AG09319 (cell line): Measurements from ENCODE around the gene GADD45GIP1.
"Not testable (repeated sequence)": the region's sequence is repeated elsewhere in the genome, so short reads cannot be mapped to it uniquely, and the experiment has no call there.

Source experiments
- DNase-seq: peaks from one replicate; pipeline ENCODE4 v3.0.0-alpha.2; 2010; ENCODE audit warnings: low read depth; ENCODE audit errors: extremely low read depth
- CTCF ChIP-seq: IDR thresholded peaks from 2 replicates; pipeline ENCODE4 v1.5.1; 2011; ENCODE audit warnings: low read depth, mild to moderate bottlenecking, inconsistent platforms, low read length, moderate library complexity

GADD45GIP1 gene

GRCh38 chr19:12969292-12969988, 12.4 kb upstream of the GADD45GIP1 start, which contains the start of gene DAND5:
Gene DAND5, plus strand, starts transcription at chr19:12969576. Its CDS starts 85 bp downstream, at chr19:12969661.
- no peak for DNase-seq
- no peak for TF ChIP-seq CTCF

- no peak for DNase-seq
- no peak for TF ChIP-seq CTCF
These were observed 10.9 kb upstream of the GADD45GIP1 start for GRCh38 chr19:12967907-12968306.

GRCh38 chr19:12965812-12966135, 8.8 kb upstream of the GADD45GIP1 start:
- DNase-seq: no peak
- TF ChIP-seq CTCF: no peak

GRCh38 chr19:12965017-12965811, 8.2 kb upstream of the GADD45GIP1 start:
- no peak for DNase-seq
- TF ChIP-seq CTCF: peak; percentile 86

DNA sequence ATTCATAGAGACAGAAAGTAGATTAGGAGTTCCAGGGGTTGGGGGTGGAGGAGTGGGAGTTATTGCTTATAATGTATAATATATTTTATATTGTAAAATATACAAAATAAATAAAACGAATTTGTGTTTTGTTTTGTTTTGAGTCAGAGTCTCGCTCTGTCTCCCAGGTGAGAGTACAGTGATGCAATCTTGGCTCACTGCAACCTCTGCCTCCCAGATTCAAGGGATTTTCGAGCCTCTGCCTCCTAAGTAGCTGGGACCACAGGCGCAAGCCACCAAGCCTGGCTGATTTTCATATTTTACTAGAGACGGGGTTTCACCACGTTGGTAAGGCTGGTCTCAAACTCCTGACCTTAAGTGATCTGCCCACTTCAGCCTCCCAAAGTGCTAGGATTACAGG, 2.5 kb upstream of the GADD45GIP1 start:
- DNase-seq: no peak
- TF ChIP-seq CTCF: no peak

DNA sequence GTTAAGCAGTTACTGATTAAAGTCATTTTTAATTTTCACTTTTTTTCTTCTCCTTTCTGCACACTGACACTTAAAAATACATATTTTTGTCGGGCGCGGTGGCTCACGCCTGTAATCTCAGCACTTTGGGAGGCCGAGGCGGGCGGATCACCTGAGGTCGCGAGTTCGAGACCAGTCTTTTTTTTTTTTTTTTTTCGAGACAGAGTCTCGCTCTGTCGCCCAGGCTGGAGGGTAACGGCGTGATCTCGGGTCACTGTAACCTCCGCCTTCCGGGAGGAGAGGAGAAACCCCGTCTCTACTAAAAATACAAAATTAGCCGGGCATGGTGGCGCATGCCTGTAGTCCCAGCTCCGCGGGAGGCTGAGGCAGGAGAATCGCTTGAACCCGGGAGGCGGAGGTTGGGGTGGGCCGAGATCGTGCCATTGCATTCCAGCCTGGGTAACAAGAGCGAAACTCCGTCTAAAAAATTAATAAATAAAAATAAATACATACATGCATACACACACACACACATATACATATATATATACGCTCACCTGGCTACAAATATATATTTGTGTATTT, 448 bp upstream of the GADD45GIP1 start:
- DNase-seq: not testable (repeated sequence)

DNA sequence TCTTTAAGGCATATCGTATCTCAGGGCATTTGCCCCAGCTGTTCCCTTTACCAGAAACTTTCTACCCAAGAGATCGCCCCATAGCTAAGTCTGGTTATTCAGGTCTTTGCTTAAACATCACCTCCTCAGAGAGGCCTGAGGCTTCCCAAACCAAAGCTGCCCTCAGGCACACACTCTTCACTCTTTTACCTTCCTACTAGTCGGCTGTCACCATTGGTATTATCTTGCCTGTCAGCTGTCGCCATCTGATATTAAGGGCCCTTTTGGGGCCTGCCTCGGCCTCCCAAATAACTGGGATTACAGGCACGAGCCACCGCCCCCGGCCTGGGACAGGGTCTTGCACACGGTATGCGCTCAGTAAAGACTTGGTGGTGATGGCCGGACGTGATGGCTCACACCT, 1.0 kb downstream of the GADD45GIP1 start:
- DNase-seq: no peak
- TF ChIP-seq CTCF: no peak

DNA sequence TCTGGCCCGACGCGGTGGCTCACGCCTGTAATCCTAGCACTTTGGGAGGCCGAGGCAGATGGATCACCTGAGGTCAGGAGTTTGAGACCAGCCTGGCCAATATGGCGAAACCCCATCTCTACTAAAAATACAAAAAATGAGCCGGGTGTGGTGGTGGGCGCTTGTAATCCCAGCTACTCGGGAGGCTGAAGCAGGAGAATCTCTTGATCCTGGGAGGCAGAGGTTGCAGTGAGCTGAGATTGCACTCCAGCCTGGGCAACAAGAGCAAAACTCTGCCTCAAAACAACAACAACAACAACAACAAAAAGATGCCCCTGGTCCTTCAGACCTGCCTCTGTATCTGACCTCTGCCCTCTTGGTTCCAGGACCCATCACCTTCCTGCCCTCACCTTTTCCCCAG, 1.4 kb downstream of the GADD45GIP1 start:
- not testable (repeated sequence) for DNase-seq
